ENCODE results near the gene ZNF681.
"Not testable (repeated sequence)": the region's sequence is repeated elsewhere in the genome, so short reads cannot be mapped to it uniquely, and the experiment has no call there.

ZNF681 gene
- total RNA-seq: 11.0 to 17.4 (median 11.6) reads per million in 4 donors

DNA sequence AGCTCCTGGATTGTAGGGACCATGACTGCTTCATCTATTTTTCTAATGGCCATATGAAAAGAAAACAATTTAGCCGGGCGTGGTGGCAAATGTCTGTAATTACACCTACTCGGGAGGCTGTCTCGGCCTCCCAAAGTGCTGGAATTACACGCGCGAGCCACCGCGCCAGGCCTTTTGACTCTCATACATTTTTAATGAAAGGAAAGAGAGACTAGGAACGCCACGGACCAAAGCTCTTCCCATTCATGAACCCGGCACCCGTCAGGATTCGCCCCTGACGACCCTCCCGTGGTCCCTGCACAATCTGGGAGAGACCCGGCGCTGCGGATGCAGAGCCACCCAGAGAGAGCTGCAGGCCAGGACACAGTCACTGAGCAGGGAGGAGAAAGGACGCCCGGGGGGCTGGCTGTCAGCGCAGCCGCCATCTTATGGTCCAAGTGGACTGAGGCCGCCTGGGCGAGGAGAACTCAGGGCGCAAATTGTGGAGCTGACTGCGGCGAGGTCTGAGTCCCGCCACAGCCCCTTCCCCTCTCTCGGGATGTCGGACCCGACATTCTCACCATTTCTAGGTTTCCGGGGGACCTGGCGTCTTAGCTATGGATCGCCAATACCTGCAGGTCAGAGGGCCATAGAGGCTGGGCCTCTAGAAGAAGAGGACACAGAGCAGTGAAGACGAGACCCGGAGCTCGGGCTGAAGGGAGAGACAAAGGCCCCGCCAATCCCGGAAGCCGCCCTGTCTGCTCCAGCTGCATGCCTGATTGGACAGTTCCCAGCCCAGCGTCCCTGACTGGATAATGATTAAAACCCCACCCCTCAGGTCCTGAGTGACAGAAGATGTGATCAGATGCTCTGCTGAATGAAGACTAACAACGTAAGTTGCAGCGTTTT, at the start of gene ZNF681:
Gene ZNF681, minus strand, starts transcription at position 705 of the 888 bp plus-strand sequence. Its CDS starts 142 bp downstream, at position 563.
- peak; percentile 71 to 90 (median 81) for DNase-seq

DNA sequence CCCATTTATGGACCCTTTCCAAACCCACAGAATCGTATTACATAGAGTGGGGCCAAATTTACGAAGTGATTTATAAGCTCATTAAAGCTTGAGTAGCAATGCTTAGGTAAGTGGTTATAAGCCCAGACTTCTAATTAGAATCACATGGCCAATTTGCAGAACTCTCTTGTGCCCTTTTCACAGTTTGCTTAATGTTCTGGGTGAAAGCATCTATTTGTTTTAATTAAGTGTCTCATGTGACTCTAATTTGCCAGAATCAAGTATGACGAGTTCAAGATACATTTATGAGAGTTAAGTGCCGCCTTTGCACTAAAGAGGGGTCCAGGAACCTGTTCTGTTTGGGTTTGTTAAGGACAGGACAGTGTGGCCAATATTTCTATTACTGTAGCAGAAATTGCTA, 46.0 kb upstream of the ZNF681 start:
- no peak for DNase-seq

DNA sequence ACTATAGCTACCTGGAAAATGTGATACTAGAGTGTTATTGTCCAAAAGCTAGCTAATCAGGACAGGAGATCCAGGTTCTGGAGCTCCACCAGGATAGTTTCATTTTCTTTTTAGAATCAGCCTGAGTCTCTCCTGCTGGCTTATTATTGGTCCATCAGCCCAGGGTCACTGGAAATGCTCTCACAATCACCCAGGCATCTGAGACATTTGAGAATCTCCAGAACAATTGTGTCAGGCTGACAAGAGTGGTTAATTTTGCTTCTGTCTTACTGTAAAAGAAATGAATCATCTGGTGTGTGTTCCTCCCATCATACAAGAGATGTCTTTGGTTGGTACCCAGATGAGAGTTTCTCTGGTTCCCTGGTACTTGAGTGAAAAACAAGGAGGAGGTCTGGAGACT, 43.6 kb upstream of the ZNF681 start:
- DNase-seq: no peak

DNA sequence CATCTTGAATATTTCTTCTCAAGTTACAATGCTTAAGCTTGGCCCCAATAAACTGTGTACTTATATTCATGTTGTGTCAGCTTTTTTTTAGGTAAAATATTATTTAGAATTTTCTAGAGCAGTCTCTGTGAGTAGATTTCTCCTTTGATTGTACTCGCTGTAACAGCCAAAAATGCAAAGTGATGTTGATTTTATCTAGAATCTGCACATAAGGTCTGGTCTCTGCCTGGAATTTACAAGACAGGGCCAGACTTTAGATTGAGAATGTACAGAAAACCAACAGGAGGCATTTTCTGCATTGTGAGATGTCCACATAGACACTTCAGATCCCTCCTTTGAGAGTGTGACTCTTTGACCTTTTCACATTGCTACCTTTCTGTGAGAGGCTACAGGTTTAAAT, 43.1 kb upstream of the ZNF681 start:
- DNase-seq: no peak

DNA sequence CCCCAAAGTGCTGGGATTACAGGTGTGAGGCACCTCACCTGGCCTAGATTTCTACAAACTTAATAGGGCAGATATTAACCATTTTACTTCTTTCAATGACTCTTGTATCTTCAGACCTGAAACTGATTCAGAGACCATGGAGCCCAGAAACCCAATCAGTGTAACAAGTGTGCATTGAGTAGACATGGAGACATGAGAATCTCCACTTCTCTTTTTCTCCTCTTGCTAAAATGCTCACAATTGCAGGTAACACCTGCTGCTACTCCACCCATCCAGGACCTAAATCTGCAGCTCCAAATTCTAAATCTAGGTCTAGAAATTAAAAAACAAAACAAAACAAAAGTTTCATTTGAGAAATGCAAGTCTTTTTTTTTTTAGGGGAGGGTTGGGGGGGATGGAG, 42.2 kb upstream of the ZNF681 start:
- no peak for DNase-seq

DNA sequence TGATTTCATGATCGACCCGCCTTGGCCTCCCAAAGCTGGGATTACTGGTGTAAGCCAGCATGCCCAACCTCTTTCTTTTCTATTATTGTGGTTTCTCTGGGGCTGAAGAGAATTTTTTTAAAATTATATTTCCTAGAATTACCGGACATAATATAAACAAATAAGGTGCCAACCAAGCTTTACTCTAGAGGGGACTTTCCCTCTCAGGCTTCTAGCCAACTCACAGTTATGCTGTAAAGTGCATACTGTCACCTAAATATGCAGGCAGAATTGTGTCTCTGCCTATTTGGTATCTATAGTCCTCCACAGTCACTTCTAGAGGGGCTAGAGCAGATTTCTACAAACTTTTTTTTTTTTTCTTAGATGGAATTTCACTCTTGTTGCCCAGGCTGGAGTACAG, 41.6 kb upstream of the ZNF681 start:
- no peak for DNase-seq

DNA sequence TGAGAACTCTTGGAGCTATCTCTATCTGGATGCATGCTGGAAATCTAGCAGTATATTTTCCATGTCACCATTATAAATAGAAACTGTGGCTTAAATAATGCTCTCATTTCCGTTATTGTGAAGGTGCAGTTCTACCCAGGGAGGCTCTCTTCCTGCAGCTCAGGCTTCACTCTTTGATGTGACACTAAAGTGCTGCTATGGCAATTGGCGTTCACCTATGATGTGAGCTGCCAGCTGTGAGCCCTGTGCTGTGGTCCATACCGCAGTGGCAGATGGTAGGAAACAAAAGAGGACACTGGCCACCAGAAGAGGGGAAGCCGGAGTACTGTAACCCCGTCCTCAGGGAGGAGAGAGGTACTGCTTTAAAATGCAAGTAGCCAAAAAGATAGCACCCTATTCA, 40.6 kb upstream of the ZNF681 start:
- peak in 3 of 5 donors; percentile 32 to 39 (median 32) for DNase-seq

DNA sequence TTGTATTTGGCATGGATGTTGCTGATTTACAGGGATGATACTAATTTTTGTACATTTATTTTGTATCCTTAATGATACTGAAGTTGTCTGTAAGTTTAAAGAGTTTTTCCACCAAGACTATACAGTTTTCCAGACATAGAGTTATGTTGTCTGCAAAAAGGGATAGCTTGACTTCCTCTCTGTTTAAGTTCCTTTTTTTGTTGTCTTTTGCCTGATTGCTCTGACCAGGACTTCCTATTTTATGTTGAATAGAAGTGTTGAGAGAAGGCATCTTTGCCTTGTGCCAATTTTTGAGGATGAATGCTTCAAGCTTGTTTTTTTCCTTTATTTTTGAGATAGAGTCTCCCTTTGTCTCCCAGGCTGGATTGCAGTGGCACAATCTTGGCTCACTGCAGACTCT, 36.8 kb upstream of the ZNF681 start:
- no peak for DNase-seq

DNA sequence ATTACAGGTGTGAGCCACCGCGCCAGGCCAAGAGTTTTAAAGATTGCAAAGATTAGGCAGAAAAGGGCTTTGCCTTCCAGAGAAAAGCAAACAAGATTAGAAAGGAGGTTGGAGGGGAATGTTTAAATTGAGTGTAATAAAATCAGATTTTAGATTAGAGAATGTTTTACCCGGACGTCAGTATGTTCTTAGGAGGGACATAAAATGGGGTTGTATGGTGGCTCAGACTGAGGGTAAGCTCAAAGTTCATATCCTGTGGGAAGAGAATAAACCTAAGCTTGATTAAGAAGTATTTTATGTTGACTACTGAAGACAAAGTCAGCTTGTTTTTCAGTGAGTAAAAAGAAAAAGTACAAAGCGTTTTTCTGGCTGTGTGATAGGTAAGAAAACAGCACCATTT, 34.1 kb upstream of the ZNF681 start:
- DNase-seq: no peak

DNA sequence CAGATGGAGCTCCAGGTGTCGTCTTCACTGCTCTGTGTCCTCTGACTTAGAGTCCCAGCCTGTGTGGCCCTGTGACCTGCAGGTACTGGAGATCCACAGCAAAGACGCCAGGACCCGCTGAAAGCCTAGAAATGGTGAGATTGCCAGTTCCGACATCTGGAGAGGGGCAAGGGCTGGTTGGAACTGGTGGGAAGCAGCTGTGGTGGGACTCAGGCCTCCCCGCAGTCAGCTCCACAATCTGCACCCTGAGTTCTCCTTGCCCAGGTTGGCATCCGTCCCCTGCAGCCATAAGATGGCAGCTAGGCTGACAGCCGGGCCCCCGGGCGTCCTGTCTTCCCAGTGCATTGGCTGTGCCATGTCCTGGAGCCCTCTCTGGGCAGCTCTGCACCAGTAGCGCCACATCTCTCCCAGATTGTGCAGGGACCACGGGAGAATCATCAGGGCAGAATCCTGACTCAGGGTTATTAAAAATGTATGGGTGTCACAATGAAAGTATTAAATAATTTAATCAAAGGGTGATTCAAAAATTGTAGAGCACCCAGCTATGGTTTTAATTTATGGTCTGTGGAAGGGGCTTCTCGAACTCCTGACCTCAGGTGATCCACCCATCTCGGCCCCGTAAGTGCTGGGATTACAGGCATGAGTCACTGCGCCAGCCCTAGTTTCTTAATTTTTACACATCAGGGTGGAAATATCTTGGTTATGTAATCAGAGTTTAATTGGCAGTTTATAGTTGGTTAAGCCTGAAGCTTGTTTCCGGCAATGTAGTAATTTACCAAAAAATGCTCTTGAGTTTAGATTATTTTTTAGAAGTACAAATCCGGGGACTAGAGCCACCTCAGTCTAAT, 32.2 kb upstream of the ZNF681 start:
- DNase-seq: no peak

DNA sequence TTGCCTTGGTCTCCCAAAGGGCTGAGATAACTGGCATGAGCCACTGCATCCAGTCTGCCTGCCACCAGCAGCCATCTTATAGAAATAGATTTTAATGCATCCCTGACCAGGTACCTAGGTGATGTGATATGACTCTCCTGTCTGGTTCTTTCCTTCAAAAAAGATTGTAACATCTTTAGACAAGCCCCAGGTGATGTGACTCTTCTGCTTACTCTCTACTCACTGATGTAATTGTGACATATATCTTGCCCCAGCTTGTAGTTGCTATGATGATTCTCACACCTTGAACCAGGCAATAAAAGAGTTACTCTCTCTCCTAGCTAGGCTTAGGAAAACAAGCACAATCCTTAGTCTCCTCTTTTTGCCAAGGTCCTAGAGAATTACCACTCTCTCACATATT, 30.6 kb upstream of the ZNF681 start:
- DNase-seq: no peak

DNA sequence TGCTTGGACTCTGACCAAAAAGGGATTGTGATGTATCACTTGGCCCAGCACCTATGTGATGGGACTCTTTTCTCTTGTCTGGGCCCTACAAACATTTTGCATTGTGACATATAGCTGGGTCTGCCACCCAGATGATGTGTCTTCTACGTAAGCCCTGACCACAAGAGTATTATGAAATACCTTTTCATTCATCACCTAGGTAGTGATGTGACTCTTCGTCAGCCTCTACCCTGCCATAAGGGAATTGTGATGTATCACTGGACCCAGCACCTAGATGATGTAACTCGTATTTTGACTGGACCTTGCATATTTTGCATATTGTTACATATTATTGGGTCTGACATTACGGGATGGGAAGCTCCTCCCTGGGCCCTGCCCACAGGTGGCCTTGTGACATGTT, 29.7 kb upstream of the ZNF681 start:
- DNase-seq: no peak

DNA sequence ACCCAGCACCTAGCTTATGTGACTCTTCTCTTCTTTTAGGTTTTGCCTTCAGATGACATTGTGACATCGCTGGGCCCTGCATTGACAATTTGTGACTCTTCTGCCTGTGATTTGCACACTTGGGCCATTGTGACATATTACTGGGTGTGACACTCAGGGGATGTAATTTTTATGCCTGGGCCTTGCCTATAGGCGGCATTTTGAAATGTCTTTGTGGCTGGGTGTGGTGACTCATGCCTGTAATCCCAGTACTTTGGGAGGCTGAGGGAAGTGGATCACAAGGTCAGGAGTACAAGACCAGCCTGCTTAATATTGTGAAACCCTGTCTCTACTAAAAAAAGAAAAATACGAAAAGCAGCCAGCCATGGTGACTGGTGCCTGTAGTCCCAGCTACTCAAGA, 28.4 kb upstream of the ZNF681 start:
- no peak for DNase-seq

DNA sequence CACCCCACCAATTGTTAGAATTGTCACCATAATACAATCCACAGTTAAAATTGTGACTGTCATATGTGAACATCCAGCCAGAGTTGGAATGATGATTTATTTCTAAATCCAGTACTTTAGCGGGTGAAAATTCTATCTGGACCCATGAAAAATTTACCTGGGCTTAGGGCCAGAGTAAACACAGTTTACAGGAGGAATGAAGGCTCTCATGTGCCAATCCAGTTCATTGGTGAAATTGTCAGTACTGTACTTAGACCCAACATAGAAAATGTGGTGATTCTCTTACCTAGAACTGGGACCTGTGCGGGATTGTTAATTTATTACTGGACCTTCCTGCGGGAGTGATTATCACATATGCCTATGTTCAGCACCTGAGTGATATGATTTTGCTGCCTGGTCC, 27.3 kb upstream of the ZNF681 start:
- no peak for DNase-seq

DNA sequence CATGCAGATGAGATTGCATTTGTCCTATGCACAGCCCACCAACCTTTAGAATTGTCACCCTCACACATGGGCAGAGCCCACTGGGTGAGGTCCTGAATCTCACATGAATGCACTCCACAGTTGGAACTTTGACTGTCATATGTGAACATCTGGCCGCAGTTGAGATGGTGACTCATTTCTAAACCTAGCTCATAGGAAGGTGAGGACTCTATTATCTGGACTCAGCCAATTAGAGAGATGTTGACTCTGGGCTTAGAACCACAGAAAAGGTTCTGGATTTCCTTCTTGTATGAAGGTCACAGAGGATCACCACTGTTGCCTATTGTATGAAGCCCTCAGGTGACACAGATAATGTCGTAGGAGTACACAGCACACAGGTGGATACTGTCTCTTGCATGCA, 25.6 kb upstream of the ZNF681 start:
- DNase-seq: no peak

DNA sequence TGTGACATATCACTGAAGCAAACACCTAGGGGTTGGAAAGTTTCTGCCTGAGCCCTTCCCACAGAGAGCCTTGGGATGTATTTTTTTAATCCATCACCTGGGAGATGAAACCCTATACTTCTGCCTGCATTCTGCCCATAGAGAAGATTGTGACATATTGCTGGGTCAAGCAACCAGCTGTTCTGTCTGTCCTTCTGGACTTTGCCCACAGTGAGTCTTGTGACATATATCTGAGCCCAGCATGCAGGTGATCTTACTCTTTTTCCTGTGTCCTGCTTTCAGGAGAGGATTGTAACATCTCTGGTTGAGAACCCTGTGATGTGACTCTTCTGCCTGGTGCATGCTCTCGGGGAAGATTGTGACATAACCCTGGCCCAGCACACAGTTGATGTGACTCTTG, 24.9 kb upstream of the ZNF681 start:
- no peak for DNase-seq

DNA sequence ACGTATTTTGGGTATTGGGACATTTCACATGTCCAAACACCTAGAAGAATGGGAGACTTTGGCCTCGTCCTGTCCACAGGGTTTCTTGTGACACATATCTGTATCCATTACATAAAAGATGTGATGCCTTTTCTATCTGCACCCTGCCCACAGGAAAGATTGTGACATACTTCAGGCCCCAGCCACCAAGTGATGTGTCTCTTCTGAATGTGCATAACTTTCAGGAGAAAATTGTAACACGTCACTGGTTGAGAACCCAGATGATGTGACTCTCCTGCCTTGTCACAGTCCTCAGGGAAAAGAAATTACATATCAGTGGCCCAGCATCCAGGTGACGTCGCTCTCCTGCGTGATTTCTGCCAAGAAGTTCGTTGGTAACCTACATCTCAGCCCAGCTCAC, 21.0 kb upstream of the ZNF681 start:
- DNase-seq: no peak

DNA sequence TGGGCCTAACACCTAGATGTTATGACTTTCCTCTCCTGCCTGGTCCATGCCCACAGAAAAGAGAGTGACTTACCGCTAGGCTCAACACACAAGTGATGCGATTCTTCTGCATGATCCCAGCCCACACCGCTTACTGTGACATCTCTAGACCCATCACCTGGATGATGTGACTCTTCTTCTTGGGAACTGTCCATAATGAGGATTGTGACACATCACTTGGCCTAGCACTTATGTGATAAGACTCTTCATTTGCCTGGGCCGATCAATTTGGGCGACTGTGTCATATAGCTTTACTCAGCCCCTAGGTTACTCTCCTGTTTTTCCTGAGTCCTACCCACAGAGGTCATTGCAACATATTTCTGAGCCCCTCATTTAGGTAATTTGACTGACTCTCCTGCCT, 19.9 kb upstream of the ZNF681 start:
- DNase-seq: no peak

DNA sequence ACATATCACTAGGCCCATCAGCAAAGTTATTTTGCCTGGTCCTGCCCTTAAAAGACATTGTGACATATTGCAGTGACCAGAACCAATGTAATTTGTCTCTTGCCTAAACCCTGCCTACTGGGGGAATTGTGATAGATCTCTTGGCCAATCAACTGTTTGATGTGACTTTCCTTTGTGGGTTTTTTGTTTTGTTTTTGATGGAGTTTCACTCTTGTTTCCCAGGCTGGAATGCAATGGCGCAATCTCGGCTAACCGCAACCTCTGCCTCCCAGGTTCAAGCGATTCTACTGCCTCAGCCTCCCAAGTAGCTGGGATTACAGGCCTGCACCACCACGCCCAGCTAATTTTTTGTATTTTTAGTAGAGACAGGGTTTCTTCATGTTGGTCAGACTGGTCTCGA, 19.3 kb upstream of the ZNF681 start:
- not testable (repeated sequence) for DNase-seq

DNA sequence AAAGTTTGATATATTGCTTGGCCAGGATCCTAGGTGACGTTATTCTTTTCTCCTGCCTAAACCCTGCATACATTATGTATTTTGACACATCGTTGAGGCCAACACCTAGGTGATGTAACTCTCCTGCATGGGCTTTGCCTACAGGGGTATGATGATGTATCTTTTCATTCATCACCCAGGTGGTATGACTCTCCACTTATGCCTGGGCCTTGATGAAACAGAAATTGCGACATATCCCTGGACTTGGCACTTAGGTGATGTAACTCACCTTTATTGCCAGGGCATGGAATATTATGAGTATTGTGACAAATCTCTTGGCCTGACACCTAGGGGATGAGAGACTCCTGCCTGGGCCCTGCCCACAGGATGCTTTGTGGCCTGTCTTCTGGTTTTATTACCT, 18.5 kb upstream of the ZNF681 start:
- no peak for DNase-seq

DNA sequence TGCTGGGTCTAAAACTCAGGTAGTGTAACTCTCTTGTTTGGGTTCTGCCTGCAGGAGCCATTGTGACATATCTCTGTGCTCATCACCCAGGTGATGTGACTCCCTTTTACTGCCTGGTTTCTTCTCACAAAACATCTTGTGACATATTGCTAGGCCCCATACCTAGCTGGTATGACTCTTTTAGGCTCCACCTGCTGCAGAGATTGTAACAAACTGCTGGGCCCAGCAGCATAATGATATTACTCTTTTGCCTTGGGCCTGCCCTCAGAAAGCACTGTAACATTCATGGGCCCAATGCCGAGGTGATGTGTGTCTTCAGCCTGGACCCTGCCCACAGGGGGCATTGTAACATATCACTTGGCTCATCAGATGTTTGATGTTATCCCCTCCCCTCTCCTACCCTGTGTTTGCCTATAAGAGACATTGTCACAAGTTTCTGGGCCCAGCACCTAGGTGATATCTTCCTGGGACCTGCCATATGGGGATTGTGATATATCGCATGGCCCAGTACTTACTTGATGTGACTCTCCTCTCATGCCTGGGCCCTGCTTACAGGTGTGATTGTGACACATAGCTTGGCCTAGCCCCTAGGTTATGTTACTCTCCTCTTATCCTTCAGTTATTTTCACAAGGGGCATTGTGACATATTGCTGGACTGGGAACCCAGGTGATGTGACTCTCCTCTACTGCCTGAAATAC, 18.0 kb upstream of the ZNF681 start:
- DNase-seq: no peak

DNA sequence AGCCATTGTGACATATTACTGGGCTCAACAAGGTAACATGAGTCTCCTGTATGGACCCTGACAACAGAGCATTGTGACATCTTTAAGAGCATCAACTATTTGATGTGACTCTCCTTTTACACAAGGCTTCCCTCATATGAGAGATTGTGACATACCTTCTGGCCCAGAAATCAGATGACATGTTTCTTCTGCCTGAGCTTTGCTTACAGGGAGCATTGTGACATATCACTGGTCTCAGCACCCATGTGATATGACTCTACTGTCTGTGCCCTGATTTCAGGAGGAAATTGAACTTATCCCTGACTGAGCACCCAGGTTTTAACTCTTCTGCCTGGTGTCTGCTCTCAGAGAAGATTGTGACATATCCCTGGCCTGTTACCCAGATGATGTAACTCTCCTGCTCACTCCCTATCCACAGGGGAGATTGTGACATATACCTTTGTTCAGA, 15.9 kb upstream of the ZNF681 start:
- no peak for DNase-seq

DNA sequence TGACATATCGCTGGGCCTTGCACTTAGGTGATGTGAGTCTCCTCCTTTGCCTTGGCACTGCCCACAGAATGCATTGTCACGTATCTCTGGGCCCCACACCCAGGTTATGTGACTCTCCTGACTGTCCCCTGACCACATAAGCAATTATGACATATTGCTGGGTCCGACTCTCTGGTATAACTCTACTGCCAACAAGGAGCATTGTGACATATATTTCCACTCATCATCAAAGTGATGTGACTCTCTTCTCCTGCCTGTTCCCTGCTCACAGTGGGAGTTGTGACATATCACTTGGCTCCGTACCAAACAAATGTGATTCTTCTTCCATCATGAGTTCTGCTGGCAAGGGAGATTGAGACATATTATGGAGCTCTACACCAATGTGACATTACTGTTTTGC, 15.4 kb upstream of the ZNF681 start:
- DNase-seq: no peak
